Measurements from ENCODE around the gene RANBP17.

- no peak for TF ChIP-seq CTCF (IDR thresholded peaks at IDR 0.05)
- no peak for TF ChIP-seq TAF1 (IDR thresholded peaks at IDR 0.05; ENCODE audit: borderline replicate concordance, low read depth, low read length)
- TF ChIP-seq EZH2phosphoT487 (IDR thresholded peaks at IDR 0.05; ENCODE audit: borderline replicate concordance, low read depth), result no peak
- no peak for TF ChIP-seq POLR2AphosphoS5 (IDR thresholded peaks at IDR 0.05; ENCODE audit: low read depth, low read length)
- no peak for TF ChIP-seq PBX3 (IDR thresholded peaks at IDR 0.05)
- TF ChIP-seq SIN3A (IDR thresholded peaks at IDR 0.05; ENCODE audit: borderline replicate concordance, low read depth, low read length), result no peak
- no peak for TF ChIP-seq RCOR1 (IDR thresholded peaks at IDR 0.05; ENCODE audit: low read length)
- no peak for TF ChIP-seq NFIC (IDR thresholded peaks at IDR 0.05; ENCODE audit: borderline replicate concordance)
- no peak for TF ChIP-seq MAX (IDR thresholded peaks at IDR 0.05; ENCODE audit: low read depth)
- no peak for TF ChIP-seq SMC3 (IDR thresholded peaks at IDR 0.05; ENCODE audit: low read depth, low read length)
- TF ChIP-seq NRF1 (IDR thresholded peaks at IDR 0.05; ENCODE audit: low read depth, low read length), result no peak
- no peak for TF ChIP-seq EP300 (IDR thresholded peaks at IDR 0.05; ENCODE audit: borderline replicate concordance in 1 of 2, low read depth in 1 of 2, low read length in 1 of 2)
- no peak for TF ChIP-seq CHD2 (IDR thresholded peaks at IDR 0.05; ENCODE audit: low read length, partially characterized antibody)
Measured at GRCh38 chr5:171032435-171032973, 170.7 kb downstream of the RANBP17 start.

Measured in SK-N-SH (cell line).